ENCODE data around the gene KCTD11.

KCTD11 gene

DNA sequence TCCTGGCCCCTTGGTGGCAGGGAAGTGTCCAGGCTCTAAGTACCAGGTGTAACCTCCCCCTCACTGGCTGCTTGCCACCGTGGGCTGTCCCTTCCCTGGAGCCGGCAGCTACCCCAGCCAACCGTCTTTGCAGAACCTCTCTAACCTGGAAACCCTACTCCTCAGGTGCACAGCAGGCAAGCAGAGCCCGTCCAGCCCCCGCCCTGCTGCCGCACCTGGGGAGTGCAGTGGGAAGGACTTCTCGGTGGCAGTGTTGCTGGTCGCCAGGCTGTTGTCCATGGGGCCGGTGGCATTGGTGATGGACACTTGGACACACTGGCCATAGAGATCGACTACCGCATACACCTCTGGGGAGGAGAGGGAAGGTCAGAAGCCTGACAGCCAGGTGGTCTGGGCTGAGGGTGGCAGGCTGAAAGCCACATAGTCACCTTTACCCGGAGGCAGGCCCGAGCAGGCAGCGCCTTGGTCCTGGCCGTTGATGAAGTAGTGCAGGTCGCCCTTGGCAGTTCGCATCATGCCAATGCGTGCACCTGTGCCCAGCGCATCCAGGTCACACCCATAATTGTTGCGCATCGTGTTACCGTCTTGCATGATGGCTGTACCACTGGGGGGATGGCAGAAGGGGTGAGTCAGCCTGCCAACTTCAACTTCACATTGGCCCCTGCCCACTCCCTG lies 29.3 kb upstream of the KCTD11 start:
- TF ChIP-seq, protein P1, sequence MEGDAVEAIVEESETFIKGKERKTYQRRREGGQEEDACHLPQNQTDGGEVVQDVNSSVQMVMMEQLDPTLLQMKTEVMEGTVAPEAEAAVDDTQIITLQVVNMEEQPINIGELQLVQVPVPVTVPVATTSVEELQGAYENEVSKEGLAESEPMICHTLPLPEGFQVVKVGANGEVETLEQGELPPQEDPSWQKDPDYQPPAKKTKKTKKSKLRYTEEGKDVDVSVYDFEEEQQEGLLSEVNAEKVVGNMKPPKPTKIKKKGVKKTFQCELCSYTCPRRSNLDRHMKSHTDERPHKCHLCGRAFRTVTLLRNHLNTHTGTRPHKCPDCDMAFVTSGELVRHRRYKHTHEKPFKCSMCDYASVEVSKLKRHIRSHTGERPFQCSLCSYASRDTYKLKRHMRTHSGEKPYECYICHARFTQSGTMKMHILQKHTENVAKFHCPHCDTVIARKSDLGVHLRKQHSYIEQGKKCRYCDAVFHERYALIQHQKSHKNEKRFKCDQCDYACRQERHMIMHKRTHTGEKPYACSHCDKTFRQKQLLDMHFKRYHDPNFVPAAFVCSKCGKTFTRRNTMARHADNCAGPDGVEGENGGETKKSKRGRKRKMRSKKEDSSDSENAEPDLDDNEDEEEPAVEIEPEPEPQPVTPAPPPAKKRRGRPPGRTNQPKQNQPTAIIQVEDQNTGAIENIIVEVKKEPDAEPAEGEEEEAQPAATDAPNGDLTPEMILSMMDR (IDR thresholded peaks at IDR 0.05; ENCODE audit: low read depth, low read length), result no peak
- no peak for DNase-seq (ENCODE audit: low read depth, low spot score)
- no peak overlapping the region for H3K4me3 ChIP-seq (ENCODE audit: low read depth, low read length)
- in situ Hi-C loops (cut with HindIII; ENCODE audit: low sequenced_read_pairs), result no loop called here

DNA sequence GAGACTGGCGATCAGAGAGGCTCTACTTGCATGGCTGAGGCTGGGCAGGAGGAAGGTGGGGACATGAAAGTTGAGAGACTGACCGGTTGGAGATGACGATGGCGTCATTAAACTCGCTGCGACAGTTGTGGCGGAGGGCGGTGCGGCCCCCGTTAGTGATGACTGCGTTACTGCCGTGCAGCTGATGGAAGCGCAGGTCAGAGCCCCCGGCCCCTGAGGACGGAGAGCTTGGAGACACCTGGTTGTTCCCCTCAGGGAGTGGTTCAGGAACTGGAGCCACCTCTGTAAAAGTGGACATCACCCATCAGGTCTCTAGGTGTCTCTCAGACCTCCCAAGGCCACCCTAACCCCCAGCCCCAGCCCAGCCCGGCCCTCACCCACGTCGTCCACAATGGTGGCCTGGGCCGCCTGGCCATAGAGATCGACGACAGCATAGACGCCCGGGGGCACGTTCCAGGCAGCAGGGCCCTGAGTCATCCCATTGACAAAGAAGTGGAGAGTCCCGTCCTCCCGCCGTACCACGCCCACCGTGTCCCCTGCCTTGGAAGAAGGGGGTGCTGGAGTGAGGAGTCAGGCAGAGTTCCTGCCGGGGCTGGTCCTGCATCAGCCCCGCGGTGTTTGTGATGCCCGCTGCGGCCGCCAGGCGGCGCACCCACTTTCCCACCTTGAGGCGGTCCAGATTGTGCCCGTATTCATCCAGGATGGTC lies 28.1 kb upstream of the KCTD11 start:
- H3K4me3 ChIP-seq (ENCODE audit: low read depth, low read length), result no peak overlapping the region
- in situ Hi-C loops (cut with HindIII; ENCODE audit: low sequenced_read_pairs), result no loop called here
- TF ChIP-seq, protein P1 (IDR thresholded peaks at IDR 0.05; ENCODE audit: low read depth, low read length), result peak; percentile 95
- peak; percentile 38 for DNase-seq (ENCODE audit: low read depth, low spot score)

DNA sequence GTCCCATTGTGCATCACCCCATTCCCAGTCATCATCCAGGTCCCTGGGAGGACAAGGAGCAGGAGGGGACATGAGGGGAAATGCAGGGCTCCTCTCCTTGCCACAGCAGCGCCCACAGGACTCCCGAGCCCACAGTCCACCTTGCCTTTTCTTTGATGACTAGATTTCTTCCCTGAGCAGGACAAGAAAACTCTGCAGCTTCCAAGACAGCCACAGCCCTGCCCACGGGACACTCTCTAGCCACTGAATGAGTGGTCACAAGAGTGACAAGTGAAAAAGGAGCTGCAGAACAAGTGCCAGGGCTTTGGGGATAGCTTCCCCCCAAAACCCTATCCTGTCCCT lies 27.6 kb upstream of the KCTD11 start:
- TF ChIP-seq, protein P1 (IDR thresholded peaks at IDR 0.05; ENCODE audit: low read depth, low read length), result no peak
- no peak for DNase-seq (ENCODE audit: low read depth, low spot score)
- in situ Hi-C loops (cut with HindIII; ENCODE audit: low sequenced_read_pairs), result no loop called here
- no peak overlapping the region for H3K4me3 ChIP-seq (ENCODE audit: low read depth, low read length)

DNA sequence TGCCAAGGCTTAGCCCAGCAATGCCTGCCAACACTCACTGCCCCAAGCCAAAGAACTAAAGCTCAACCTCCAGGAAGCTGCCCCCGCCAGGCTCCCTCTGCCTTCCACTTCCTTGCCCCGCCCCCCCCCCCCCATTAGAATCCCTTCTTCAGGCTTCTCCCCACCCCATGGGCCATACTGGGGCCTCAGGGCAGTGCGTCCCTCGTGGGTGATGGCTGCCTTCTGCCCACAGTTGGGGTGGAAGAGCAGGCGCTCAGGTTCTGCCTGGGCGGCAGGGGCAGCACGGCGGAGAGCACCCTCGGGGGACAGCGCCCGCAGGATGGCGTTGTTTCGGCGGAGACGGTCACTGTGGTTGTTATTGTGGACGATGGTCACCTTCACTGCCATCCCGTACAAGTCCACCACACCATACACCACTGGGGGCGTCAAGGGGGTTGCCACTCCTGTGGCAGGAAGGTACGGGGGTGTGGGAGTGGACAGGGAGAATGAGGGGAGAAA lies 26.9 kb upstream of the KCTD11 start:
- in situ Hi-C loops (cut with HindIII; ENCODE audit: low sequenced_read_pairs), result no loop called here
- DNase-seq (ENCODE audit: low read depth, low spot score), result no peak
- no peak overlapping the region for H3K4me3 ChIP-seq (ENCODE audit: low read depth, low read length)
- TF ChIP-seq, protein P1 (IDR thresholded peaks at IDR 0.05; ENCODE audit: low read depth, low read length), result no peak

DNA sequence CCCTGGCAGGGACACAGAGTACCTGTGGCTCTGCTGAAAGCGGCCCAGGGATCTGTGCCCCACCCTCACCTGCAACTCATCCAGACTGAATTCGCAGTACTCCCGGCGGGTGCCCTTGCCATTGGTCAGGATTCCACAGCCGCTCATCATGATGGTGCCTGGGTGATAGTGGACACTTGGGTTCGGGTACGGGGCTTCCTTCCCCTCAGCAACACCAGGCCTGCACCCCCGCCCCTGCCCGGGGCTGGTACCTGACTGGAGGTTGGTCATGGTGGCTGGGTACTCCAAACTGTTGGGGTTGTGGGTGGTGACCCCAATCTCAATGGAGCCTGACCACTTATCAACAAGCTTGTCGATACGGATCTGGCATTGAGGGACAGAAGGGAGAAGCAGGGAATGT lies 25.8 kb upstream of the KCTD11 start:
- H3K4me3 ChIP-seq (ENCODE audit: low read depth, low read length), result no peak overlapping the region
- no peak for DNase-seq (ENCODE audit: low read depth, low spot score)
- in situ Hi-C loops (cut with HindIII; ENCODE audit: low sequenced_read_pairs), result no loop called here
- TF ChIP-seq, protein P1 (IDR thresholded peaks at IDR 0.05; ENCODE audit: low read depth, low read length), result no peak

DNA sequence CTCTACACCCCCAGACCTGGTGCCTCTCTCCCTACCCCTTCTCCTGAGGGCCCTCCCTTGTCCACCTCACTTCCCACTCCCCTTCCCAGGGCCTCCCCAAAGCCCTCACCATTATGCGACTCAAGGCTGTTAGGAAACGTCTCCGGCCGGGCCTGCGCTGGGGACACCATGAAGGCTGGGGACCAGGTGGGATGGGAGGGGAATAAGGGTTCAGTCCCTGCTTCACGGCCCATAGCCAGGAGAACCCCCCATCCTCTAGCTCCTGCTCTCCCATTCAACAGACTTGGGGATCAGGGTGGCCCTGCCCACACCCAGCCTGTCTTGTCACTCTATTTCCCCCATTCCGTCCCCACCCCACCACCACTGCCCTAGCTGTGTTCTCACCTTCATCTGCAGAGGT lies 24.9 kb upstream of the KCTD11 start:
- in situ Hi-C loops (cut with HindIII; ENCODE audit: low sequenced_read_pairs), result no loop called here
- TF ChIP-seq, protein P1 (IDR thresholded peaks at IDR 0.05; ENCODE audit: low read depth, low read length), result no peak
- DNase-seq (ENCODE audit: low read depth, low spot score), result no peak
- no peak overlapping the region for H3K4me3 ChIP-seq (ENCODE audit: low read depth, low read length)

All from astrocyte of the spinal cord (primary cell).